ENCODE data around the gene SCNN1A. TPM values are rescaled to one million over a fixed set of nuclear protein-coding genes. Genes with fewer than 3 reads are reported as not detected.
A peak's percentile ranks its signal among the peaks of the same experiment; 100 is the strongest.

The SCNN1A gene
- total RNA-seq, 1 experiment from 2014 or later: 1.7 TPM

GRCh38 chr12:6369916-6370575 lies 5.3 kb downstream of the SCNN1A start:
- no peak for DNase-seq (ENCODE audit: extremely low read depth, low read depth)

GRCh38 chr12:6368906-6369525 lies 6.3 kb downstream of the SCNN1A start:
- DNase-seq (ENCODE audit: extremely low read depth, low read depth): no peak

- no peak for DNase-seq (ENCODE audit: extremely low read depth, low read depth)
Observed at GRCh38 chr12:6367969-6368892, 7.1 kb downstream of the SCNN1A start.

- DNase-seq (ENCODE audit: extremely low read depth, low read depth): no peak
Observed at GRCh38 chr12:6367065-6367968, 8.0 kb downstream of the SCNN1A start.

GRCh38 chr12:6364044-6364374 lies 11.4 kb downstream of the SCNN1A start:
- DNase-seq (ENCODE audit: extremely low read depth, low read depth): no peak

GRCh38 chr12:6363330-6364043 lies 11.9 kb downstream of the SCNN1A start:
- DNase-seq (ENCODE audit: extremely low read depth, low read depth): peak; percentile 53

GRCh38 chr12:6363010-6363329 lies 12.4 kb downstream of the SCNN1A start:
- no peak for DNase-seq (ENCODE audit: extremely low read depth, low read depth)

GRCh38 chr12:6362403-6362802 lies 13.0 kb downstream of the SCNN1A start:
- no peak for DNase-seq (ENCODE audit: extremely low read depth, low read depth)

- no peak for DNase-seq (ENCODE audit: extremely low read depth, low read depth)
Observed at GRCh38 chr12:6361834-6362233, 13.5 kb downstream of the SCNN1A start.

- DNase-seq (ENCODE audit: extremely low read depth, low read depth): no peak
Observed at GRCh38 chr12:6360578-6361490, 14.5 kb downstream of the SCNN1A start.

GRCh38 chr12:6360080-6360571 lies 15.2 kb downstream of the SCNN1A start:
- DNase-seq (ENCODE audit: extremely low read depth, low read depth): no peak

- no peak for DNase-seq (ENCODE audit: extremely low read depth, low read depth)
Observed at GRCh38 chr12:6358881-6359280, 16.5 kb downstream of the SCNN1A start.

GRCh38 chr12:6356374-6356820 lies 19.0 kb downstream of the SCNN1A start:
- DNase-seq (ENCODE audit: extremely low read depth, low read depth): no peak

GRCh38 chr12:6355491-6356373 lies 19.6 kb downstream of the SCNN1A start:
- DNase-seq (ENCODE audit: extremely low read depth, low read depth): no peak

GRCh38 chr12:6354495-6355393 lies 20.6 kb downstream of the SCNN1A start:
- no peak for DNase-seq (ENCODE audit: extremely low read depth, low read depth)
